CD14-positive monocyte (primary cell): ENCODE data around the gene STRIP2. TPM values are rescaled to one million over a fixed set of nuclear protein-coding genes. Genes with fewer than 3 reads are reported as not detected.
A peak's percentile ranks its signal among the peaks of the same experiment; 100 is the strongest.

Source experiments
- DNase-seq, 3 donors: peaks; one replicate each; pipeline ENCODE4 v3.0.0-alpha.2; 2011 to 2022
- H2AFZ ChIP-seq: 2 replicates; pipeline ENCODE4 v1.6.0; 2012; ENCODE audit warnings: mild to moderate bottlenecking, low read depth, low read length, inconsistent platforms; ENCODE audit not compliant: insufficient read depth, poor library complexity, severe bottlenecking
- H3K27ac ChIP-seq, 2 donors: 1 replicate in 1 of 2; 2 replicates in 1 of 2; pipeline ENCODE4 v1.5.1; 2012 to 2013; ENCODE audit warnings: low read length in 2 of 2, control low read depth in 1 of 2, inconsistent platforms in 1 of 2, low read depth in 1 of 2, mild to moderate bottlenecking in 1 of 2
- H3K27me3 ChIP-seq, 2 donors: one replicate each; pipeline versions ENCODE4 v1.6.0 to v1.6.1; 2011 to 2013; ENCODE audit warnings: low read length in 2 of 2; ENCODE audit not compliant: control insufficient read depth in 2 of 2, insufficient read depth in 2 of 2
- H3K36me3 ChIP-seq, 2 donors: replicated peaks in 1 of 2; 1 replicate in 1 of 2; 2 replicates in 1 of 2; pipeline versions ENCODE4 v1.5.1 to v1.6.1; 2012 to 2013; ENCODE audit warnings: low read length in 2 of 2, control low read depth in 1 of 2, inconsistent platforms in 1 of 2, mild to moderate bottlenecking in 1 of 2; ENCODE audit not compliant: insufficient read depth in 2 of 2, control insufficient read depth in 1 of 2
- H3K4me1 ChIP-seq, 2 donors: 1 replicate in 1 of 2; 2 replicates in 1 of 2; pipeline versions ENCODE4 v1.5.1 to v1.6.1; 2012 to 2013; ENCODE audit warnings: low read length in 2 of 2, control low read depth in 1 of 2, inconsistent platforms in 1 of 2, mild to moderate bottlenecking in 1 of 2, moderate library complexity in 1 of 2; ENCODE audit not compliant: insufficient read depth in 2 of 2, control insufficient read depth in 1 of 2
- H3K4me2 ChIP-seq: replicated peaks from 2 replicates; pipeline ENCODE3; 2012; ENCODE audit warnings: low read length, moderate library complexity, mild to moderate bottlenecking; ENCODE audit not compliant: poor library complexity, severe bottlenecking; ENCODE audit errors: extremely low read depth
- H3K4me3 ChIP-seq, 3 experiments: fragments of 200-600 bp in 1 of 3; sonication (generic) in 1 of 3; replicated peaks in 1 of 3; 1 replicate in 2 of 3; 2 replicates in 1 of 3; pipeline ENCODE4 v1.5.1; 2011 to 2013; ENCODE audit warnings: low read length in 3 of 3, mild to moderate bottlenecking in 3 of 3, control low read depth in 2 of 3, low read depth in 2 of 3, inconsistent platforms in 1 of 3, moderate library complexity in 1 of 3
- H3K79me2 ChIP-seq: 2 replicates; pipeline ENCODE4 v1.6.0; 2012; ENCODE audit warnings: mild to moderate bottlenecking, control low read depth, inconsistent platforms, low read length, moderate library complexity; ENCODE audit not compliant: insufficient read depth
- H3K9ac ChIP-seq: 2 replicates; pipeline ENCODE4 v1.6.0; 2017; ENCODE audit warnings: low read length, mild to moderate bottlenecking; ENCODE audit not compliant: insufficient read depth, poor library complexity, severe bottlenecking
- H3K9me3 ChIP-seq, 2 donors: replicated peaks in 1 of 2; 1 replicate in 1 of 2; 2 replicates in 1 of 2; pipeline versions ENCODE4 v1.5.1 to v1.6.1; 2012 to 2013; ENCODE audit warnings: low read length in 2 of 2, control low read depth in 1 of 2; ENCODE audit not compliant: control insufficient read depth in 1 of 2, insufficient read depth in 1 of 2
- H4K20me1 ChIP-seq: 2 replicates; pipeline ENCODE4 v1.6.0; 2012; ENCODE audit warnings: mild to moderate bottlenecking, low read length, control low read depth, moderate library complexity; ENCODE audit not compliant: insufficient read depth
- H3K27ac Mint-ChIP-seq, 7 donors: one replicate each; pipeline ENCODE4 v1.8.0; 2020; ENCODE audit warnings: mild to moderate bottlenecking in 7 of 7, mixed read lengths in 7 of 7, moderate library complexity in 6 of 7, inconsistent platforms in 2 of 7
- H3K27me3 Mint-ChIP-seq, 3 donors: one replicate each; pipeline ENCODE4 v1.8.0; 2021 to 2022; ENCODE audit warnings: low read depth in 3 of 3, mild to moderate bottlenecking in 3 of 3, mixed read lengths in 3 of 3, moderate library complexity in 3 of 3, inconsistent platforms in 1 of 3
- H3K36me3 Mint-ChIP-seq, 2 donors: one replicate each; pipeline ENCODE4 v1.8.0; 2020; ENCODE audit warnings: mixed read lengths in 2 of 2, inconsistent platforms in 1 of 2, mild to moderate bottlenecking in 1 of 2
- H3K4me1 Mint-ChIP-seq: one replicate; pipeline ENCODE4 v1.8.0; 2020; ENCODE audit warnings: mild to moderate bottlenecking, mixed read lengths
- H3K4me3 Mint-ChIP-seq, 2 donors: one replicate each; pipeline ENCODE4 v1.8.0; 2020; ENCODE audit warnings: mild to moderate bottlenecking in 2 of 2, mixed read lengths in 2 of 2, moderate library complexity in 1 of 2
- H3K9me3 Mint-ChIP-seq, 7 donors: one replicate each; pipeline ENCODE4 v1.8.0; 2020 to 2022; ENCODE audit warnings: mixed read lengths in 7 of 7, mild to moderate bottlenecking in 6 of 7, moderate library complexity in 6 of 7, inconsistent platforms in 2 of 7
- WGBS: methylation state at CpG from one replicate; pipeline ENCODE4 v1.1.5; 2013; ENCODE audit warnings: missing lambda C conversion rate; ENCODE audit not compliant: insufficient coverage; 5-methylcytosine and 5-hydroxymethylcytosine counted together
- intact Hi-C, 2 donors: fragments of 100-400 bp; cut with micrococcal nuclease; formaldehyde crosslinking; loops; one replicate each; pipeline versions ENCODE4 v1.15.0 to v1.15.1; 2023
- polyA plus RNA-seq, 3 donors: library from polyadenylated mRNA; depleted of rRNA in 1 of 3; unstranded in 2 of 3; stranded (reverse) in 1 of 3; fragments of 300-500 nt in 2 of 3; fragments of >200 nt in 1 of 3; fragmentation: Illumina TruSeq in 2 of 3; gene quantifications; 1 replicate in 2 of 3; 2 replicates in 1 of 3; pipeline ENCODE4 v1.2.3, GENCODE V29; 2012 to 2021
- TF ChIP-seq, protein P1 (sequence below): fragments of 200-600 bp; IDR thresholded peaks from one replicate; pipeline ENCODE4 v1.8.0; 2022; ENCODE audit warnings: antibody characterized with exemption, mild to moderate bottlenecking

The STRIP2 gene
- polyA plus RNA-seq, 3 donors: 0.11 to 0.12 TPM; not detected in 1

DNA sequence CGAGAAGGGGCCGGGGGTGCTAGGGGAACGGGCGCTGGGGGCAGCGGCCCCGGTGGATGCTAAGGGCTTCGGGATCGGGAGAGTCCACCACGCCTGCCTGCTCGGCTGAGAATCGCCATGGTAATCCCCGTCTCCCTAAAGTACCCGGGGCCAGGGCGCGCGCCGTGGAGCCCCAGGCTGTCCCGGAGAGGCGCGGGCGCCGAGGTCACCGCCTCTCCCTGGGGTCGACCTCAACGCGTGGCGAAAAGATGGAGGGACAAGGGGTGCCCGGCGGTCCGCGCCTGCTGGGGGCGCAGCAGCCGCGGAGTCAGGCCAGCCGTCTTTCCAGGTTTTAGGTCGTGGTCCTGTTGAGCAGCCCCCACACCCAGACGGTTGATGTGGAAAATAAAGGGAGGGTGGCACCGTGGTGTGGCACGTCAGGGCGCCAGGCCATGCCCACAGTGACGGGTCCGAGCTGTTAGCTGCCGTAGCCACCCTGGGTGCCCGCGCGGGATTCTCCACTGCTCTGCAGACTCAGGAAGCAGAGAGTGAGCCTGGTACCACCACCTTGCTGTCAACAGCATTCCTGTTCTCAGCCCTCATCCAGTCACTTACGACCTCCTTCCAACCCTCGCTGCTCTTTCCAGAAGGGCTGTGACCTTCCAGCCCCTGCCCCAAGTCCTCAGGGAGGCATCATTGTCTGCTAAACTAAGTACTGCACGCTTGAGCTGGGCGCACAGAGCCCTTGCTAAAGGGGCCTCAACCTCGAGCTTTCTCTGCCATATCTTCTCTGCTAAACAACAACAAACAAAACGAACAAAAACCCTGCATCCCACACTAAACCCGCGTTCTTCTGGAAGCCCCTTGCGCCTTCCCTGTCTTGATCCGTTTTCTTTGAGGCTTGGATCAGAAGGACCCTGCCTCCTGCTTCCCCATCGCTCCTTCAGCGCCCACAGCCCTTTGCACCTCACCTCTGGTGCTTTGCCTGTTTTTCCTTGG is 68.8 kb downstream of the STRIP2 start:
- intact Hi-C loops: loop anchor here in 1 of 2 donors (10.0 kb wide), 1 partner anchor 112 kb away; the partner anchor contains the start of gene NRF1
- no peaks in the 10 kb centered on the region for H3K79me2 ChIP-seq
- H3K36me3 ChIP-seq: no peaks in the 10 kb centered on the region
- peaks cover 24 to 40% (median 27%) of the 10 kb centered on the region in 3 donors for H3K27me3 Mint-ChIP-seq
- H4K20me1 ChIP-seq: no peaks in the 10 kb centered on the region
- H3K4me2 ChIP-seq: peak overlapping the region; percentile 84
- no peaks in the 10 kb centered on the region for H3K9me3 ChIP-seq
- TF ChIP-seq, protein P1, sequence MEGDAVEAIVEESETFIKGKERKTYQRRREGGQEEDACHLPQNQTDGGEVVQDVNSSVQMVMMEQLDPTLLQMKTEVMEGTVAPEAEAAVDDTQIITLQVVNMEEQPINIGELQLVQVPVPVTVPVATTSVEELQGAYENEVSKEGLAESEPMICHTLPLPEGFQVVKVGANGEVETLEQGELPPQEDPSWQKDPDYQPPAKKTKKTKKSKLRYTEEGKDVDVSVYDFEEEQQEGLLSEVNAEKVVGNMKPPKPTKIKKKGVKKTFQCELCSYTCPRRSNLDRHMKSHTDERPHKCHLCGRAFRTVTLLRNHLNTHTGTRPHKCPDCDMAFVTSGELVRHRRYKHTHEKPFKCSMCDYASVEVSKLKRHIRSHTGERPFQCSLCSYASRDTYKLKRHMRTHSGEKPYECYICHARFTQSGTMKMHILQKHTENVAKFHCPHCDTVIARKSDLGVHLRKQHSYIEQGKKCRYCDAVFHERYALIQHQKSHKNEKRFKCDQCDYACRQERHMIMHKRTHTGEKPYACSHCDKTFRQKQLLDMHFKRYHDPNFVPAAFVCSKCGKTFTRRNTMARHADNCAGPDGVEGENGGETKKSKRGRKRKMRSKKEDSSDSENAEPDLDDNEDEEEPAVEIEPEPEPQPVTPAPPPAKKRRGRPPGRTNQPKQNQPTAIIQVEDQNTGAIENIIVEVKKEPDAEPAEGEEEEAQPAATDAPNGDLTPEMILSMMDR: no peak
- H3K9me3 Mint-ChIP-seq: peaks cover 0 to 5% (median 0%) of the 10 kb centered on the region in 7 donors
- H2AFZ ChIP-seq: peak overlapping the region; percentile 84
- no peak for DNase-seq
- peaks cover 2 to 21% of the 10 kb centered on the region in 2 donors for H3K27me3 ChIP-seq
- H3K27ac ChIP-seq: no peak overlapping the region
- H3K4me3 ChIP-seq: peak overlapping the region; percentile 43 to 74 (median 45)
- peak overlapping the region in 1 of 7 donors; percentile 47 for H3K27ac Mint-ChIP-seq
- peak overlapping the region; percentile 54 for H3K9ac ChIP-seq
- peaks cover 0 to 8% of the 10 kb centered on the region in 2 donors for H3K36me3 Mint-ChIP-seq
- peaks cover 11 to 15% of the 10 kb centered on the region in 2 donors for H3K4me1 ChIP-seq
- H3K4me1 Mint-ChIP-seq: peaks cover 12% of the 10 kb centered on the region
- WGBS: 17% methylated on average over 57 of the region's 58 CpGs
- peak overlapping the region; percentile 67 to 68 for H3K4me3 Mint-ChIP-seq

DNA sequence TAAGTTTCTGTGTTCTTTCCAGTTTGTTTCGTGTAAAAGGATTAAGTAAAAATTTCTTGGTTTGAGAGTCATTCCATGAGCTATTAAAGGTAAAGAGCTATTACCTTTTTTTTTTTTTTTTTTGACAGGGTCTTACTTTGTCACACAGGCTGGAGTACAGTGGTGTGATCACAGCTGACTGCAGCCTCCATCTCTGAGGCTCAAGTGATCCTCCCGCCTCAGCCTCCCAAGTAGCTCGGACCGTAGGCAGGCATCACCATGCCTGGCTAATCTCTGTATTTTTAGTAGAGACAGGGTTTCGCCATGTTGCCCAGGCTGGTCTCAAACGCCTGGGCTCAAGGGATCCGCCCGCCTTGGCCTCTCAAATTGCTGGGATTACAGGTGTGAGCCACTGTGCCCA is 69.5 kb downstream of the STRIP2 start:
- H3K9me3 ChIP-seq: no peaks in the 10 kb centered on the region
- H3K4me1 ChIP-seq: peaks cover 11 to 15% of the 10 kb centered on the region in 2 donors
- H3K27ac Mint-ChIP-seq: no peak overlapping the region
- H3K9me3 Mint-ChIP-seq: peaks cover 0 to 5% (median 0%) of the 10 kb centered on the region in 7 donors
- no peak for DNase-seq
- peak overlapping the region in 1 of 2 donors; percentile 67 for H3K4me3 Mint-ChIP-seq
- TF ChIP-seq, protein P1: no peak
- H3K27ac ChIP-seq: no peak overlapping the region
- no peak overlapping the region for H2AFZ ChIP-seq
- 97% methylated on average over 7 of the region's 8 CpGs for WGBS
- H3K4me1 Mint-ChIP-seq: peaks cover 12% of the 10 kb centered on the region
- peaks cover 0 to 8% of the 10 kb centered on the region in 2 donors for H3K36me3 Mint-ChIP-seq
- H3K36me3 ChIP-seq: no peaks in the 10 kb centered on the region
- H3K27me3 Mint-ChIP-seq: peaks cover 24 to 40% (median 27%) of the 10 kb centered on the region in 3 donors
- H3K4me2 ChIP-seq: no peak overlapping the region
- intact Hi-C loops: loop anchor here in 1 of 2 donors (10.0 kb wide), 1 partner anchor 111 kb away; the partner anchor contains the start of gene NRF1
- H4K20me1 ChIP-seq: no peaks in the 10 kb centered on the region
- H3K79me2 ChIP-seq: no peaks in the 10 kb centered on the region
- no peak overlapping the region for H3K4me3 ChIP-seq
- peaks cover 2 to 21% of the 10 kb centered on the region in 2 donors for H3K27me3 ChIP-seq
- H3K9ac ChIP-seq: no peak overlapping the region
